Cerebellar cortex (tissue), 1 donor: Measurements from ENCODE around the gene LRRC37A3.
"Not testable (repeated sequence)": the region's sequence is repeated elsewhere in the genome, so short reads cannot be mapped to it uniquely, and the experiment has no call there.

Experiments used
- DNase-seq: peaks from one replicate; pipeline ENCODE4 v3.0.0-alpha.2; 2015; ENCODE audit warnings: low spot score

LRRC37A3 gene

DNA sequence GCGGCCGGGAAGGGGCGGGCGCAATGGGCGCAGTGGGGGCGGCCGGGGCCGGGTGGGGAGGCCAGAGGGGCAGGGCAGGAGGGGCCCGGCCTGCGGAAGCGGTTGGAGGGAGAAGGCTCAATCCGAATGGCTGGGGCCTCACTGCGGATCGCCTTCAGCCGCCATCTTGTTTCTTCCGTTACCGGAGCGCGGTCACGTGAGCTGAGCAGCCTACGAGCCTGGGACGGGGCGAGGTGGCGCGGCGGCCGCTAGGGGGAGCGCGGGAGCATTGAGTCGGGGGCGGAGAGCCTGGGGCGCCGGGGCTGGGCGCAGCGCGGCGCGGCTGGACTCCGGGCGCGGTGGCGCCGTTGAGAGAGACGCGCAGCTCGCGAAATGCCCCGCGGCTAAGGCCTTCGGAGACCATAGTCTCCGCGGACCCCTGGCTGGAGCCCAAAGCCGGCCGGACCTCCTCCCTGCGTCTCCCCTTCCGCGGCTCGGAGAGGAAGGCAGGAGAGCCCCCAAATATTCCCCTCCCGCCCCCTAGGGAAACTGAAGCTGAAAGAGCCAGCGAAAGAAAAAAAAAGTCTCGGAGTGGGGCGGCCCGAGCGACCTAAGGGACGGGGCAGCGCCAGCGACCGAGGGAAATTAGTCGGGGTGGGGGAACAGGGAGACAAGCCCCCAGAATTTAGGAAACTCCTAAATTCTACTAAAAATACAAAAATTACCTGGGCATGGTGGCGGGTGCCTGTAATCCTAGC is at the start of gene LRRC37A3:
Gene LRRC37A3 (minus strand): TSS at position 190 of the 737 bp plus-strand sequence. CDS start 22,221 bp downstream, outside the sequence.
- DNase-seq: peak; percentile 95

DNA sequence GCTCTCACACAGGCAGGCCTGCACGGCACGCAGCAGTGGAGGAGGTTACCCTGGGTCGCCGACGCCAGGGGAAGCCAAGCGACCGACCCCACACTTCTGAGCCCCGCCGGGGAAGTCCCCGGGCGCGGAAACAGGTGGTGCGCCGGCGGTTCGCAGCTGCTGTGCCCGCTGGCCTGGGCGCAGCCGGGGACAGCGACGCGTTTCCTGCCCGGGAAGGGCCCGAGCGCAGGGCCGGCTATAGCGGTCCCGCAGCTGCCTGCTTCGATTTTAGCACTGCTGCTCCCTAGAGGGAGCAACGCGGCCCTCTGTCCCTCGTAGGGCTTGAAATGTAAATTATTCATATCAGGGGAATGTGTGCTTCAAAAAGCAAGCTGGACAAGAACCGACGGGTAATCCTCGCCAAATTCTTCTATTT is 46.6 kb upstream of the LRRC37A3 start:
- not testable (repeated sequence) for DNase-seq

DNA sequence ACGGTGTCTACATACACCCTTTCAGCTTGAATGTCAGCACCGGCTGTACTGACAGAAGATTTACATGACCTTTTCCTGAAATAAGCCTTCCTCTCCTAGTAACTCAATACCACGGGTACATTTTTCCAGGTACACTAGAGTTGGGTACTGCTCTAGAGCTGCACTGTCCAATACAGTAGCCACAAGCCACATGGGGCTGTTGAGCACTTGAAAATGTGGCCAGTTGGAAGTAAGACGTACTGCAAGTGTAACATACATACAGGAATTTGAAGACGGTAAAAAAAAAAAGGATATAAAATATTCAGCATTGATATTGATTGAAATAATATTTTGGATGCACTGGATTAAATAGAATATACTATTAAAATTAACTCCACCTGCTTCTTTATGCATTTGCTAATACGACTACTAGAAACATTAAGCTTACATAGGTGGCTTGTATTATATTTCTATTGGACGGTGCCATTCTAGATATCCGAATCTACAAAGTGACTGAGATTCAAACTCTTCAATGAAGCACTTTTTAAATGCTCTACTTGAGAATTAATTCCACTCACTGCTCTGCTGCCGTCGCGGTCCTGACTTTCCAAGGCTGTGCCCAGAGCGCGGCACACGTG is 46.1 kb upstream of the LRRC37A3 start:
- not testable (repeated sequence) for DNase-seq

DNA sequence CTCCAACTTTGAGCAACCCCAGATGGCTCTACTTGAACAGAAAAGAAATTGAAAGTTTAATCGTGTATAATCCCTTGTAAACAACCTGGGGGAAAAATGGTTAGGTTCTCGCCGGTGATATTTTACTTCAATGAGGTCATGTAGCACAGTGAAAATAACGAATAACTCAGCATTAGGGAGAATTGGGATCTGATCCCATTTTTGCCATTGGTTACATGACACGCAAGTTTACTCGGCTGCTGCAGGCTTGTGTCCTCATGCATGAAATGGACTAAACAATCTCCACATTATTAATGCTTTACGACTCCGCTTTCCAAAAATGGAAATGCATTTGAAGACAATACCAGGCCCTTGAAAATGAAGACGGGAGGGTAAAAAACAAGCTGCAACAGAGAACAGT is 45.5 kb upstream of the LRRC37A3 start:
- DNase-seq: no peak

DNA sequence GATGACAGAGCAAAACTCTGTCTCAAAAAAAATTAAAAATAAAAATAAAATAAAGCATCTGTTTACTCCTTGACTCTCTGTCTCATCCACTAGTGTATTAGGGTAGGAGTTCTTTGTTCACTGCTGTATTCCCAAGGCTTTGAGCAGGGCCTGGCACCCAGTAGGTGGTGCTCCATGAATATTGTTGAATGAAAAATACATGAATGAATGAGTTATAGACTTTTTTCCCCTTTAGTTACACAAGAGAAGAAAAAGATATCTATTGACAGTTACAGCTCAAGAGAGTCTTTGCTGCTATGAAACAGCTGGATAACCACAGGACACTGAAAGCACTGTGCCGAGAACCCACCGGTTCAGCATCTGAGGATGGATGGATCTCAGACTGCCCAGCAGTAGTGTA is 44.5 kb upstream of the LRRC37A3 start:
- DNase-seq: not testable (repeated sequence)

DNA sequence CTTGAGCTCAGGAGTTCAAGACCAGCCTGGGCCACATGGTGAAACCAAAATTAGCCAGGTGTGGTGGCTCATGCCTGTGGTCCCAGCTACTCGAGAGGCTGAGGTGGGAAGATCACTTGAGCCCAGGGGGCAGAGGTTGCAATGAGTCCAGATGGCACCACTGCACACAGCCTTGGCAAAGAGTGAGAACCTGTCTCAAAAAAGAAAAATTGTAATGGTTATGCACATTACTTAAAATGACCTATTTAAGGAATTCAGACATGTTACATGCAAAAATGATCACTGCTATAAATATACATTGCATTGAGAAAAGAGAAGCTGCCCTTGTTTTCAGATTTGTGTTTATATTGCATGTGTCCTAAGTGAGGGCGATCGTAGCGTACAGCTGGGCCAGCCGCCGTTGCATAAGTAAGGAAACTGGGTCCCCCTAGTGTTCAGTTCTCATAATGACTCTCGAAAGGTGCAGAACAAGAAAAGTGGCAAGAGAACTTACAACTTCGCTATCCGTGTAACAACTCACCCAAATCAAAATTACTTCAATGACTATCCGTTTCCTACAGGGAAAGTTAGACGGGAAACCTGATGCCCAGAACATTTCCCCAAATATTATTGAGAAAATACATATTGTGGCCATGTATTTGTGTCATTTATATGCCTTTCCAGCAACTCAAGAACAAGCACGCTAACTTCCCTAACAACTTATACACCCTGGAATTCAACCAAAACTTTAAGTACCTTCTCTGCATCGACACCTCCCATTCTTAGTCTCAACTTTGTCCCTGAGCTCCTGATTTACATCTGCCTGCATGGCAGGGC is 42.5 kb upstream of the LRRC37A3 start:
- peak; percentile 84 for DNase-seq

DNA sequence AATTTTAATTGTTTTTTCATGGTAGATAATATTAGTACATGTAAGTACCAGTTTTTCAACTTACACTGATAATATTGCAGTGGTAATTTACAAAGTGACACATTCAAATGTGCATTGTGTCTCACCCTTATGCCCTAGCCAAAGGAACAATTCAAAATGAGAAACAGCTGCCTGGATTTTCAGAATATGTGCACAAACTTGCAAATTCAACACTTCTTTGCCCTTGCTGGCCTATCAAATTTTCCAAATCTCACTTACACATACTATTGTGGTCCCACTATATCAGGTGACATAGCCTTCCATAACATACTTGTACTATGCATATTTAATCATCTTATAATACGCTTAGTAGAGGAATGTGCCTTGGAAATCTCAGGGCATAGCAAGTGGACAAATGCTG is 32.6 kb upstream of the LRRC37A3 start:
- DNase-seq: no peak

DNA sequence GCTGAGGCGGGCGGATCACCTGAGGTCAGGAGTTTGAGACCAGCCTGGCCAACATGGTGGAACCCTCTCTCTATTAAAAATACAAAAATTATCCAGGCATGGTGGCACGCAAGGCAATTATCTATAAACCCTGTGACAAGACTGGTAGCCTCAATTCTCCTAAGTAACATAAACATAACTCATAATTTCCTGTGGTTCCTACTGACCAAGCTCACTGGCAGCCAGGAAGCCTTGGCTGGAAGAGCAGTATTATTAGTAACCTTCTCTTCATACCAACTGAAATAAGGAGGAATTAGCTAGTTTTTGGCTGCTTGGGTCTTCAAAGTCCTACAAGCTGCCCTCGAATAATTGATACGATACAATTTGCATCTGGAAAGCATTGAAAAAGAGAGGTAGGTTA is 31.6 kb upstream of the LRRC37A3 start:
- no peak for DNase-seq

DNA sequence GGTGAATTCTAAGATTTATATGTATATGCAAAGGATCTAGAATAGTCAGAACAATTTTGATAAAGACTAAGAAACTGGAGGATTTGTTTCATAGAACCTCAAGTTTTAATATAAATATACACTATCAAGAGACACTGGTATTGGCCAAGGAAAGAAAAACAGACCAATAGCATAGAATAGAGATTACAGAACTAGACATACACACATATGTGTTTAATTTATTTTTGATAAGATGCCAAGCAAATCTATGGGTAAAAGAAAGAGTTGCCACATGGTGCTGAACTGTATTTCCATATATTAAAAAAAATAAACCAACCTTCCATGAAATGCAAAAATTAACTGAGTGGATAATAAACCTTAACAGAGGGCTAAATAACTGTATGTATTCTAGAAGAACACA is 27.9 kb upstream of the LRRC37A3 start:
- no peak for DNase-seq

DNA sequence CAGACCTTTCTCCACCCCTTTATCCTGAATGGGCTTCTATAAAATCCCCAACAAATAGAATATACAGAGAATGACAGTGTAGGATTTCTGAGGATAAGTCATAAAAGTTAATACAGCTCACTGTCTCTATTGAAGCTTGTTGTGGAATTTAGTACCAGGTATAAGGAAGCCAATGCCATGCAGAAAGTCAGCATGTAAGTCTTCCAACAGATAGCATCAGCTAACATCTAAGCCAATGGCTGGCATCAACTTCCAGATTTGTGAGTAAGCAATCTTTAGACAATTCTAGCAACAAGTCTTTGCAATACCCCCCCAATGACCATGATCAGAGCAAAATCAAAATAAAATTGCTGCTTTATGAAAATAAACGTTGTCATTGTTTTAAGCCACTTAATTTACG is 22.5 kb upstream of the LRRC37A3 start:
- DNase-seq: no peak

DNA sequence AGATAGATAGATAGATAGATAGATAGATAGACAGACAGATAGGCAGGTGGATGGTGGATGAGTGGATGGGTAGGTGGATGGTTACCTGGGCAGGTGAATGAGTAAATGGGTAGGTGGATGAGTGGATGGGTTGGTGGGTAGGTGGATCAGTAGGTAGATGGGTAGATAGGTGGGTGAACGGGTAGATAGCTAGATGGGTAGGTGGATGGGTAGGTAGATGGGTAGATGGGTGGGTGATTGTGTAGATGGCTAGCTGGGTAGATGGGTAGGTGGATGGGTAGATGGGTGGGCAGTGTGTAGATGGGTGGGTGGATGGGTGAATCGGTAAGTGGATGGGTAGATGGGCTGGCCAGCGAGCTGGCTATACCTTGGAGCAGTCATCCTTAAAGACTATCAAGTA is 21.8 kb upstream of the LRRC37A3 start:
- DNase-seq: no peak

DNA sequence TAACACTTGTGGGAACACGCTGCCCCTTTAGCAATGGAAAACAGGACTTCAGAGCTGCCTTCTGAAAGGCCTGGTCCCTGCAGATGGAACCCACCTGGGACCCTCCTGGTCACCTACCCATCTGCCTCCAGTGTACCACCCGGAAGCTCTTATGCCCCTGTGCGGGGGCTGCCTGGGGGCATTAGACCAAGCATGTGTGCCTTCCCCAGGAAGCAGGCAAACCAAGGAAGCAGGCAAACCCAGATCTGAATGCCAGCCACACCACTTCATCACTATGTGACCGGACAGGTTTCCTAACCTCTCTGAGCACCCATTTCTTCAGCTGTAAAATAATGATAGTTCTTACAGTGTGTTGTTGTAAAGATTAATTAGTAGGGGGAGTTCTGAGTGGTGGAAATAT is 20.8 kb upstream of the LRRC37A3 start:
- no peak for DNase-seq

DNA sequence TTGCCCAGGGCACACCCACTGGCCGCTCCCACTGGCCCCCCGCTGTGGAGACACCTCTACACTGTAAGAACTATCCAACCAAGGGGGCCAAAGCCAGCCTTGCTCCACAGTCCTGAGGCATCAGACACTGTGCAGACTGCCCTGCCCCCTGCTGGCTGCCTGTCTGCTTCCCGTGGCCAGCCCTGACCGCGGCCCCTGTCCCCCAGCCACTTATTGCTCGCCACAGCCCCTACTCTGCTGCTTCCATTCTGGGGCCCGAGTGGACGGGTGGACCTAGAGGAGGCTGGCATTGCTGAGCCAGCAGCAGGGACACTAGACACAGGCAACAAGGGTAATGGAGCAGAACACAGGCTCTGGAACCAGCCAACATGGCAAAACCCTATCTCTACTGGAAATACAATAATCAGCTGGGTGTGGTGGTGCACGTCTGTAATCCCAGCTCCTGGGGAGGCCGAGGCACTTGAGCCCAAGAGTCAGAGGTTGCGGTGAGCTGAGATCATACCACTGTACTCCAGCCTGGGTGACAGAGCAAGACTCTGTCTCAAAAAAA is 19.7 kb upstream of the LRRC37A3 start:
- DNase-seq: peak; percentile 16

DNA sequence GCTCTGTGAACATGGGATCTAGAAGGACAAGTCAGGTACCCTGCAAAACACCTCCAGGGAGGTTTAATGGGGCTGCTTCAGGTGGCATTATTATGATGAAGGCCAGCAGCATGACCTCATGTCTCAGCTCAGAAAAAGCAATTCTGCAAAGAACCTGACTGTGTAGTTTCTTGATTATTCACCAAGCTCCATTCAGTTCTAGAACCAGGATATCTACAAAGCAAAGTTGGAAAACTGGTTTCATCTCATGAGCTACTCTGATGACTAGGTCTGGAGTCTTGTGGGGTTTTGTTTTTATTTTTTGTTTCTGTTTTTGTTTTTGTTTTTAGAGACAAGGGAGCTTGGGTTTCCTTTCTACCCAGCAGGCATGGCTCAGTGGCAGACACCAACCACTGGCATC is 19.0 kb upstream of the LRRC37A3 start:
- DNase-seq: no peak

DNA sequence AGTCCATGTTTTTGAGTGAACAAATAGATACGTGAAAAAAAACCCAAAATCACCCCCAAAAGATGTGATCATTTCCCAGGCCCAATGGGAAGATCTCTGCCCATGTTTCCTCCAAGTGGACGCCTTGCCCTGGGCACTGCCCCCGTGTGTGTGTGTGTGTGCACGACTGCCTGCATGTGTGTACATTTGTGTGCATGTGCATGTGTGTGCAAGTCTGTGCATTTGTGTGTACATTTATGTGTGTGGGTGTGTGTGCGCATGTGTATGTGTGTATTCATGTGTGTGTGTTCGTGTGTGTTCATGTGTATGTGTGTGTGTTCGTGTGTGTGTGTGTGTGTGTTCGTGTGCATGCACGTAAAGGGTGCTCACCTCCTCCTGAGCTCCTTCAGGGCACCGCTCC is 16.8 kb upstream of the LRRC37A3 start:
- DNase-seq: no peak

DNA sequence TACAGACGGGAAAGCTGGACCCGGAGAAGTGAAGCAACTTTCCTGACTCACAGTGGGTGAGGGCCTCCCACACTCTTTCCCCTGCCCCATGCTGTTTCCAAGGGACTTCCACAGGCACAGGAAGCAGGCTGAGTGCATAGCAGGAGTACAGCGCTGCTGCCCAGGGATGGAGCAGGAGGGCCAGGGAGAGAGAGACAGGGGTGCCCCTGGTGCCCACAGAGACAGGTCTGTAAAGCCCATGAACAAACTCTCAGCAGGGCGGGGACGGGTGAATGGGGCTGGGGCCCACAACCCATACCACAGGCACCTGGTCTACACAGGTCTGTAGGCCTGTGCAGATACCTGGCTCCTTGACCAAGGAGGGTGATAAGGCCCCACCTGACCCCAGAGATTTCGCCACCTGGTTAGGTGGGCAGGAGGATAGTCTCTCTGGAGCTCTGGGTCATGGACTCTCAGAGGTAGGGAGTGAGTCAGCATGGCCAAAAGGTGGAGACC is 15.1 kb upstream of the LRRC37A3 start:
- DNase-seq: not testable (repeated sequence)

DNA sequence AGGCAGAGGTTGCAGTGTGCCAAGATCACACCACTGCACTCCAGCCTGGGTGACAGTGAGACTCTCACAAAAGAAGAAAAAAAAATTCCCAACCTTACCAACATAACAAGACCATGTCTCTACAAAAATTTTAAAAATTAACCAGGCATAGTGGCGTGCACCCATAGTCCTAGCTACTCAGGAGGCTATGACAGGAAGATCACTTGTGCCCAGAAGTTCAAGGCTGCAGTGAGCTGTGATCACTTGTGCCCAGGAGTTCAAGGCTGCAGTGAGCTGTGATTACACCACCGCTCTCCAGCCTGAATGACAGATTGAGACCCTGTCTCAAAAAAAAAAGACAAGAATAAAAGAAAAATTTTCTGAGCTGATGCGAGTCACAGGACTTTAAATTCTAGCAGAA is 13.6 kb upstream of the LRRC37A3 start:
- DNase-seq: not testable (repeated sequence)

DNA sequence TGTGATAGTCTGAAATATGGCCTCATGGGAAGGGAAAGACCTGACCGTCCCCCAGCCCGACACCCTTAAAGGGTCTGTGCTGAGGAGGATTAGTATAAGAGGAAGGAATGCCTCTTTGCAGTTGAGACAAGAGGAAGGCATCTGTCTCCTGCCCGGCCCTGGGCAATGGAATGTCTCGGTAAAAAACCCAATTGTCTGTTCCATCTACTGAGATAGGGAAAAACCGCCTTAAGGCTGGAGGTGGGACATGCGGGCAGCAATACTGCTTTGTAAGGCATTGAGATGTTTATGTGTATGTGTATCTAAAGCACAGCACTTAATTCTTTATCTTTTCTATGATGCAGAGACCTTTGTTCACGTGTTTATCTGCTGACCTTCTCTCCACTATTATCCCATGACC is 11.1 kb upstream of the LRRC37A3 start:
- not testable (repeated sequence) for DNase-seq

DNA sequence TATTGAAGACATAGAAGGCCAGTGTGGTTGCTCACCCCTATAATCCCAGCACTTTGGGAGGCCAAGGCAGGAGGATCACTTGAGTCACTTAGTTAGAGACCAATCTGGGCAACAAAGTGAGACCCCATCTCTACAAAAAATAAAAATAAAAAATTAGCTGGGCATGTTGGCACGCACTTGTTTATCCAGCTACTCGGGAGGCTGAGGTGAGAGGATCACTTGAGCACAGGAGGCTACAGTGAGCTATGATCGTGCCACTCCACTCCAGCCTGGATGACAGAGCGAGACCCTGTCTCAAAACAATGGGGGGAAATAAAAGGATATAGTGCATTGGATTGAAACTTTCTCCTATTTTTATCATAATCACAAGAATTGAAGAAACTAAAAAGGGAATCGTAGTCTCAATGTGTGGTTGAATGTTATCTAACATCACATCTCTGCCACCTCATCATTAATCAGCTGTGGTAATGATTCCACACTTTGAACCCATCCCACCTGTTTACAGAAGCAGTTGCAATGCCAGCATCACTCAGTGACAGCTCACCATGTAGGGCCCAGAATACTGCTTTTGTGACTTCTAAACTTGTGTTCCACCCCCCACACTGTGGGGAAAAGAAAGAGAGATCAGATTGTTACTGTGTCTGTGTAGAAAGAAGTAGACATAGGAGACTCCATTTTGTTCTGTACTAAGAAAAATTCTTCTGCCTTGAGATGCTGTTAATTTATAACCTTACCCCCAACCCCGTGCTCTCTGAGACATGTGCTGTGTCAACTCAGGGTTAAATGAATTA is 10.3 kb upstream of the LRRC37A3 start:
- DNase-seq: not testable (repeated sequence)

DNA sequence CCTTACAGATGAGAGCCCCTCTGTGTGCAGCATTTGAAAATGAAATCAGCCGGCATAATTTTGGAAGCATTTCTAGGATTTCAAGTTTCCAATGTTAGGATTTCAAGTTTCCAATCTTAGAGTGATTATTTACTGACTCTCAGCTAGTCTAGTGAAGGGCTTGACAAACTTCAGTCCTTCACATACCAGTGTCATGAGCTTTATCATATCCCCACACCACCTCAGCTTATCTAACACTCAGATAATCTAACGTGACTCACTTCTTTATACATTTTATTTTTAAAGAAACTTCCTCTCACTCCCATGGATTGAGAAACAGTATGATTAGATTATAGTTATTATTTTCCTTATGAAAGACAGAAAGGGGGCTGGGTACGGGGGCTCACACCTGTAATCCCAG is 9.4 kb upstream of the LRRC37A3 start:
- not testable (repeated sequence) for DNase-seq

DNA sequence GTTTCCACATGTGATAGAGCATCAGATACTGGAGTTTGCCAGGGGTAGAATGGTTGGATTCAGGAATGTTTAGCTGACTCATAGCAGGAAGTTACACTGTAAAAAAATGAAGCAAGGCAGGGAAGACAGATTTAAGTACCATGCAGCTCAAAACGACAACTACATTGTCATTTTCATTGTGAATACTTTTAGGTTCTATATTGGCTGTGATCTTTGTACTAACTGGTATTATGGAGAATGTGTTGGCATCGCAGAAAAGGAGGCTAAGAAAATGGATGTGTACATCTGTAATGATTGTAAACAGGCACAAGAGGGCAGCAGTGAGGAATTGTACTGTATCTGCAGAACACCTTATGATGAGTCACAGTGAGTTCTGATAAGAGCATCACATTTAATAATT is 8.2 kb upstream of the LRRC37A3 start:
- DNase-seq: peak; percentile 84

DNA sequence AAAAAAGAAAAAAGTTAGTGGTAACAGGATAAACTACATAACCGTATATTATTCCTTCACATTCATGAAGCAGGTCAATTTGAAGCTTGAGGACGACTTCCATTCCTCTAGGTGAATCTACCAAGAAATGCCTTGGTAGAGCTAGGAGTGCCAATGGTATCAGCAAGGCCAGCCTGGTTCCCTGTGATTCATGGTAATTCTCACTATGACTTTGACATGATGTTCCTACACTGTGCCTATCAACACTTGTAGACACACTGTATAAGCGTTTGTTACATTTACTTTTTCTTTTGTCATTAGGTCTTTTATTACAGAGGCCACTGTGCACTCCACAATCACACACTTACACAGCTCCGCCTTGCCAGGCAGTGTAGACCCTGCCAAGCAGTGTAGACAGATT is 7.2 kb upstream of the LRRC37A3 start:
- DNase-seq: not testable (repeated sequence)
